H9 (cell line): ENCODE measurements around the gene ZSCAN18. TPM values are rescaled to one million over a fixed set of nuclear protein-coding genes. Genes with fewer than 3 reads are reported as not detected.

ENCODE experiments used
- DNase-seq: peaks from one replicate; pipeline ENCODE4 v3.0.0-alpha.2; 2017
- H2AFZ ChIP-seq: one replicate; pipeline ENCODE4 v1.6.1; 2013; ENCODE audit warnings: mild to moderate bottlenecking, low read length, control low read depth, moderate library complexity
- H2AK5ac ChIP-seq: 2 replicates; pipeline ENCODE4 v1.6.1; 2013; ENCODE audit warnings: low read length, control low read depth, mixed read lengths; ENCODE audit not compliant: insufficient read length
- H2BK120ac ChIP-seq: one replicate; pipeline ENCODE4 v1.6.1; 2013; ENCODE audit warnings: low read depth, mild to moderate bottlenecking, low read length, control low read depth, inconsistent platforms; ENCODE audit not compliant: poor library complexity, severe bottlenecking
- H2BK12ac ChIP-seq: 2 replicates; pipeline ENCODE4 v1.6.1; 2013; ENCODE audit warnings: low read length, control low read depth, mixed read lengths, low read depth; ENCODE audit not compliant: insufficient read length
- H2BK15ac ChIP-seq: 2 replicates; pipeline ENCODE4 v1.6.1; 2013; ENCODE audit warnings: low read depth, low read length, control low read depth
- H2BK20ac ChIP-seq: one replicate; pipeline ENCODE4 v1.6.1; 2013; ENCODE audit warnings: low read depth, mild to moderate bottlenecking, low read length, control low read depth, inconsistent platforms; ENCODE audit not compliant: poor library complexity, severe bottlenecking
- H2BK5ac ChIP-seq: 2 replicates; pipeline ENCODE4 v1.6.1; 2013; ENCODE audit warnings: low read length, control low read depth, mixed read lengths; ENCODE audit not compliant: insufficient read length
- H3K14ac ChIP-seq: 2 replicates; pipeline ENCODE4 v1.6.1; 2013; ENCODE audit warnings: low read length, control low read depth; ENCODE audit not compliant: insufficient read depth
- H3K18ac ChIP-seq: 2 replicates; pipeline ENCODE4 v1.6.1; 2013; ENCODE audit warnings: low read depth, mild to moderate bottlenecking, mixed read lengths, low read length, control low read depth; ENCODE audit not compliant: insufficient read length
- H3K23ac ChIP-seq: 2 replicates; pipeline ENCODE4 v1.6.1; 2013; ENCODE audit warnings: low read length, control low read depth, mixed read lengths, low read depth; ENCODE audit not compliant: insufficient read length
- H3K23me2 ChIP-seq: 2 replicates; pipeline ENCODE4 v1.6.1; 2013; ENCODE audit warnings: low read depth, mild to moderate bottlenecking, mixed read lengths, low read length, control low read depth; ENCODE audit not compliant: insufficient read length, poor library complexity, severe bottlenecking
- H3K27ac ChIP-seq: 2 replicates; pipeline ENCODE4 v1.5.1; 2013; ENCODE audit warnings: low read length, control low read depth, mixed read lengths, low read depth; ENCODE audit not compliant: insufficient read length
- H3K27me3 ChIP-seq: 2 replicates; pipeline ENCODE4 v1.6.1; 2013; ENCODE audit warnings: low read length, control low read depth, inconsistent platforms; ENCODE audit not compliant: insufficient read depth
- H3K4ac ChIP-seq: 2 replicates; pipeline ENCODE4 v1.6.1; 2013; ENCODE audit warnings: low read depth, mild to moderate bottlenecking, control low read depth, inconsistent platforms, low read length, moderate library complexity
- H3K4me1 ChIP-seq: 2 replicates; pipeline ENCODE4 v1.6.1; 2013; ENCODE audit warnings: low read length, control low read depth, inconsistent platforms; ENCODE audit not compliant: insufficient read depth
- H3K4me2 ChIP-seq: 2 replicates; pipeline ENCODE4 v1.6.1; 2013; ENCODE audit warnings: low read length, control low read depth, mixed read lengths; ENCODE audit not compliant: insufficient read length, insufficient read depth
- H3K56ac ChIP-seq: 2 replicates; pipeline ENCODE4 v1.6.1; 2013; ENCODE audit warnings: low read depth, mild to moderate bottlenecking, mixed read lengths, low read length, control low read depth; ENCODE audit not compliant: insufficient read length
- H3K79me1 ChIP-seq: 2 replicates; pipeline ENCODE4 v1.6.1; 2013; ENCODE audit warnings: low read depth, mild to moderate bottlenecking, moderate library complexity, low read length, control low read depth, inconsistent platforms; ENCODE audit not compliant: insufficient read depth, poor library complexity, severe bottlenecking
- H3K79me2 ChIP-seq: 2 replicates; pipeline ENCODE4 v1.6.1; 2013; ENCODE audit warnings: low read length, control low read depth, inconsistent platforms; ENCODE audit not compliant: insufficient read depth
- H3K9ac ChIP-seq: 2 replicates; pipeline ENCODE4 v1.6.1; 2013; ENCODE audit warnings: low read length, control low read depth, mixed read lengths; ENCODE audit not compliant: insufficient read length; ENCODE audit errors: extremely low read depth
- H3K9me3 ChIP-seq: one replicate; pipeline ENCODE4 v1.6.1; 2013; ENCODE audit warnings: low read depth, low read length, inconsistent platforms; ENCODE audit not compliant: control insufficient read depth
- H3T11ph ChIP-seq: one replicate; pipeline ENCODE4 v1.6.1; 2013; ENCODE audit warnings: mild to moderate bottlenecking, low read length, control low read depth, inconsistent platforms
- H4K20me1 ChIP-seq: one replicate; pipeline ENCODE4 v1.6.1; 2013; ENCODE audit not compliant: control insufficient read depth, insufficient read length, insufficient read depth
- H4K5ac ChIP-seq: 2 replicates; pipeline ENCODE4 v1.6.1; 2013; ENCODE audit warnings: low read depth, mild to moderate bottlenecking, mixed read lengths, low read length, control low read depth; ENCODE audit not compliant: insufficient read length
- H4K8ac ChIP-seq: replicated peaks from 2 replicates; pipeline ENCODE4 v1.6.1; 2013; ENCODE audit warnings: low read length, control low read depth, mixed read lengths, low read depth; ENCODE audit not compliant: insufficient read length
- H4K91ac ChIP-seq: 2 replicates; pipeline ENCODE4 v1.6.1; 2013; ENCODE audit warnings: low read depth, mild to moderate bottlenecking, moderate library complexity, mixed read lengths, low read length, control low read depth; ENCODE audit not compliant: insufficient read length
- H3K27ac Mint-ChIP-seq, 3 experiments: 2 replicates in 2 of 3; 3 replicates in 1 of 3; pipeline ENCODE4 v1.8.0; 2020 to 2021; ENCODE audit warnings: mixed read lengths in 3 of 3, mild to moderate bottlenecking in 1 of 3, moderate library complexity in 1 of 3
- H3K27me3 Mint-ChIP-seq: 2 replicates; pipeline ENCODE4 v1.8.0; 2021; ENCODE audit warnings: low read depth, mild to moderate bottlenecking, moderate library complexity, mixed read lengths
- H3K36me3 Mint-ChIP-seq, 3 experiments: 2 replicates in 2 of 3; 3 replicates in 1 of 3; pipeline ENCODE4 v1.8.0; 2020 to 2021; ENCODE audit warnings: low read depth in 3 of 3, mixed read lengths in 3 of 3; ENCODE audit not compliant: insufficient read depth in 1 of 3
- H3K4me1 Mint-ChIP-seq, 2 experiments: 2 replicates each; pipeline ENCODE4 v1.8.0; 2020; ENCODE audit warnings: mixed read lengths in 2 of 2
- H3K4me3 Mint-ChIP-seq, 2 experiments: 2 replicates in 1 of 2; 3 replicates in 1 of 2; pipeline ENCODE4 v1.8.0; 2020 to 2021; ENCODE audit warnings: mild to moderate bottlenecking in 2 of 2, mixed read lengths in 2 of 2, moderate library complexity in 1 of 2
- H3K9me3 Mint-ChIP-seq, 2 experiments: 2 replicates in 1 of 2; 3 replicates in 1 of 2; pipeline ENCODE4 v1.8.0; 2020; ENCODE audit warnings: mild to moderate bottlenecking in 2 of 2, mixed read lengths in 2 of 2, moderate library complexity in 1 of 2
- CTCF ChIP-seq: fragments of 200-600 bp; sonication (generic); conservative IDR thresholded peaks from 3 replicates; pipeline ENCODE4 v1.8.0; 2021; ENCODE audit warnings: antibody characterized with exemption, mild to moderate bottlenecking
- WGBS: extraction: QIAGEN DNeasy Blood & Tissue Kit; methylation state at CpG from one replicate; pipeline ENCODE4 v1.1.7; 2013; ENCODE audit warnings: missing lambda C conversion rate, low lambda C conversion rate, mixed read lengths; ENCODE audit not compliant: insufficient read length; ENCODE audit errors: extremely low coverage; 5-methylcytosine and 5-hydroxymethylcytosine counted together
- total RNA-seq: library from RNA; stranded (reverse); gene quantifications from 2 replicates; pipeline ENCODE4 v1.2.1, GENCODE V29; 2021

The ZSCAN18 gene
- total RNA-seq, 1 experiment from 2014 or later = 40.1 TPM

- Histone ChIP-seq H3K56ac (no peak overlapping the region), H2BK5ac (no peak overlapping the region), H3K23ac (no peak overlapping the region), H2BK12ac (no peak overlapping the region), H3K4ac (no peak overlapping the region; the same call in 1 of the 2 replicates), H2BK120ac (no peak overlapping the region), H3K4me2 (peak overlapping the region; percentile 23), H4K20me1 (no peaks in the 10 kb centered on the region), H2AFZ (no peak overlapping the region), H2BK20ac (no peak overlapping the region), H3K4me1 (peaks cover 4% of the 10 kb centered on the region; the same call in 1 of the 2 replicates), H3K79me1 (no peaks in the 10 kb centered on the region), H3K14ac (peak overlapping the region; percentile 98; the same call in 1 of the 2 replicates), H4K91ac (no peak overlapping the region), H3K27ac (no peak overlapping the region), H4K5ac (no peak overlapping the region), H3K18ac (peak overlapping the region; percentile 94), H3K27me3 (no peaks in the 10 kb centered on the region), H4K8ac (no peak overlapping the region), H3K79me2 (no peaks in the 10 kb centered on the region), H3K9me3 (no peaks in the 10 kb centered on the region), H3T11ph (no peak overlapping the region), H3K9ac (no peak overlapping the region), H2AK5ac (no peak overlapping the region), H2BK15ac (no peak overlapping the region), H3K23me2 (peaks cover 3% of the 10 kb centered on the region)
- no peak for TF ChIP-seq CTCF
- Mint-ChIP-seq H3K9me3 (peaks cover 59 to 66% of the 10 kb centered on the region in 2 experiments), H3K4me3 (peak overlapping the region; percentile 73 to 74; a peak in 3 of 5 replicates), H3K27me3 (peaks cover 15% of the 10 kb centered on the region), H3K36me3 (peaks cover 32 to 45% (median 36%) of the 10 kb centered on the region in 3 experiments), H3K27ac (no peak overlapping the region), H3K4me1 (peaks cover 10 to 20% of the 10 kb centered on the region in 2 experiments)
- DNase-seq = no peak
- no CpG with 5 or more reads among the region's 28 CpGs for WGBS
These were observed 38.4 kb downstream of the ZSCAN18 start for GRCh38 chr19:58059671-58060078.
